Hypothalamus (tissue), 51 donors: Measurements from ENCODE around the gene STPG4.
A peak's percentile ranks its signal among the peaks of the same experiment; 100 is the strongest.

Source experiments
- DNase-seq, 51 donors: peaks; one replicate each; lab custom pipeline; 2025; lab: John Stamatoyannopoulos, UW

Gene STPG4

DNA sequence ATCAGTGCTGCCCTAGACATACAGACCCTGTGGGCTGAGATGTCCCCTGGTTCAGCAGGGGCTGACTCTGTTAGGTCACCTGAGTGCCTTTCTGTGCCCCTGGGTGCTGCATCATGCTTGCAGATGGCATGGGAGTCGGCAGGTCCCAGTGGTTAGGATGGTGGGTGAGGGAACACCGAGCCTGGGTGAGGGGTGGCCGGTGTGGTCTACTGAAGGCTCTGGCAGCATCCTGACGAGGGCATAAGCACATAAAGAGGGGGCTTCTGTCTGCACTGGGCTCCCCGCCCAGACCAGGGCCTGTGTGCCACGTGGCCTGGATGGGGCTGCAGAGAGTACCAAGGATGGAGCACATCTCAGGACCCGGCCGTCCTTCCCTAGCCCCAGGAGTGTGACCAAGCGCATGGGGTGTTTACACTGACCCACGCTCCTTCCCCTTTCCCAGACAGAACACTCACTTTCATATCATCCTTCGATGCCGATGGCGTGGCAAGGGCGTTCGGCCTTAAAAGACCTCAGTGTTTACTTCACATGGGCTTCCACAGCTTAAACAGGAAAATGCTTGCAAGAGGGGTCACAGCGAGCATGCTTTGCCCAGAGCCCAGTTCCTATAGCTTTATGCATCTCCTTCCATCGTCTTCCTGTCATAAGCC is 115.1 kb downstream of the STPG4 start:
- peak in 4 of 51 donors; percentile 18 to 27 (median 24) for DNase-seq

DNA sequence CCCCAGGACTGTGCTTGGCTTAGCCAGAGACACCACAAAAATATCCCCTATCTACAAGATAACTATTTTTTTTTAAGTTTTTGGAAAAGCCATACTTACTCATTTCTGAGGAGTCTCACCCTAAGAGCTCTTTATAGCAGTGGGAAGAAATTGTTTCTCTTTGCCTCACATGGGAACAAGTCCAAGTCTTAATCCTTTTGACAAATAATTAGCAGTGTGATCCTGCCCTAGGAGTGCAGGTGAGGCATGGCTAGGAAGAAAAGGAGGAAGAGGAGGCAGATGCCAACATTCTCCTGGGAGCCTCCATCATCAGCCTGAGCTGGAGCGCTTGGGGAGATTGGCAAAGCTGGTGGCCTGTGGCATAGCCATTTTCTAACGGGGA is 115.6 kb downstream of the STPG4 start:
- peak in 1 of 51 donors; percentile 68 for DNase-seq

DNA sequence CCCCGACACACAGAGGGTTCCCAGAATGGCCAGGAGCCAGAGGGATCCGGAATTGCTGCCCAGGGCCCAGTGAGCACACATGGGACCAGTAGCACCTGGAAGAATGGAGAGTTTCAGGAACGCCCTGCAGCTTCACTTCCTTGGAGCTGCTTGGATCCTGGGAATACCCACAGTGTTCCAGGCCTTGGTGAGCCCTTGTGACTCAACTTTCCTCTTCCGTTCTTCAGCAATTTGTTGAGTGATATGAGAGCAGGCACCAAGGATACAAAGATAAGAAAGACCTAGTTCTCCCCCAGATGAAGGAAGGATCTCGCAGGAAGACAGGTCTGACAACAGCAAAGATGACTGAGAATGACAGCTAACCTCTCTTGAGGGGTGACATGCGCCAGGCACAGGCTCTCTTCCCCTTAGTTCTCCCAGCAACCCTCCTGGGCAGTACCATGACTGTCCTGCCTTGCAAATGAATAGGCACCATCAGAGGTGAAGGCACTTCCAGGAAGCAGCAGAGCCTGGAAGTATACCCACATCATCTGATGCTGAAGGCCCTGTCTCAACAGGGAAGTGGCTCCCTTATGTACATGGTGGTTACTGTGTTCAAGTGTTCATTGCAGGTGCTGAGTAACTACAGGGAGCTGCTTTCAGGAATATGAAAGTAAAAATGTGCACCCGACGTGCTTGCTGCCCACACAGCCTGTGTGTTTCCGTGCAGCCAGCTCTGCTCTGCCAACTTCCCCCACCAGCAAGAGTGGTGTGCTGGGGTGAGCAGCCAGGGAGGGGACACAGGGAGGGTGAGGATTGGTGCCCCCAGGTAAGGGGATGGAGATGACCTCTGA is 116.2 kb downstream of the STPG4 start:
- DNase-seq: peak in 4 of 51 donors; percentile 14 to 68 (median 40)

DNA sequence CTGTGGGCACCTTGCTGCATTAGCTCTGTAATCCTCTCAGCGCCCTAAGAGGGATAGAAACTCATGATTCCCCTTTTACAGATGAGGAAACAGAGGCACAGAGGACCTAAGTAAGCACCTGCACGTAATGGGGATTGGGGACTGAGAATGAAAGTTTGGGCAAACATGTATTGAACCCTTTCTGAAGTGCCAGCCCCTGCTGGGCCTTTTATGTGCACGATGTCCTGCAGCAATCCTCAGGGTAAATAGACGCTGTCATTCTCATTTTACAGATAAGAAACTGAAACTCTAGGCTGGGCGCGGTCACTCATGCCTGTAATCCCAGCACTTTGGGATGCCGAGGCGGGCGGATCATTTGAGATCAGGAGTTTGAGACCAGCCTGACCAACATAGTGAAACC is 117.4 kb downstream of the STPG4 start:
- DNase-seq: no peak
